Naive thymus-derived CD4-positive, alpha-beta T cell (primary cell): ENCODE data around the gene EFCAB10. TPM values are rescaled to one million over a fixed set of nuclear protein-coding genes. Genes with fewer than 3 reads are reported as not detected.
"Not testable (repeated sequence)": the region's sequence is repeated elsewhere in the genome, so short reads cannot be mapped to it uniquely, and the experiment has no call there.

Experiments used
- ATAC-seq: fragments of 150-1000 bp; cut with Tn5 transposase; 2 replicates; pipeline ENCODE4 v1.10.0; 2021; ENCODE audit warnings: mild to moderate bottlenecking, moderate library complexity
- CTCF ChIA-PET: fragments of 350-600 bp; sonication (Branson Sonifier 250); formaldehyde crosslinking; loops from one replicate; lab custom pipeline; 2021; ENCODE audit warnings: antibody characterized with exemption; lab: Charles Lee
- POLR2A ChIA-PET: fragments of 350-600 bp; sonication (Branson Sonifier 250); formaldehyde crosslinking; loops from one replicate; lab custom pipeline; 2021; ENCODE audit warnings: antibody characterized with exemption, inconsistent platforms; lab: Charles Lee
- DNase-seq, 9 donors: peaks; one replicate each; pipeline versions ENCODE4 v3.0.0 to v3.0.0-alpha.2; 2020 to 2022; ENCODE audit warnings: mixed read lengths in 1 of 9
- H3K27ac ChIP-seq: one replicate; pipeline ENCODE4 v1.7.0; 2013; ENCODE audit warnings: mild to moderate bottlenecking, low read depth, low read length, moderate library complexity
- H3K27me3 ChIP-seq, 2 donors: one replicate each; pipeline ENCODE4 v1.7.0; 2013; ENCODE audit warnings: low read length in 2 of 2, mild to moderate bottlenecking in 2 of 2, moderate library complexity in 2 of 2; ENCODE audit not compliant: control insufficient read depth in 2 of 2, insufficient read depth in 2 of 2
- H3K36me3 ChIP-seq, 3 experiments: 1 replicate in 2 of 3; 2 replicates in 1 of 3; pipeline ENCODE4 v1.7.0; 2013; ENCODE audit warnings: low read length in 3 of 3, mild to moderate bottlenecking in 3 of 3, moderate library complexity in 1 of 3; ENCODE audit not compliant: insufficient read depth in 3 of 3, control insufficient read depth in 2 of 3
- H3K4me1 ChIP-seq, 2 donors: one replicate each; pipeline ENCODE4 v1.7.0; 2013; ENCODE audit warnings: low read length in 2 of 2, mild to moderate bottlenecking in 2 of 2, moderate library complexity in 1 of 2; ENCODE audit not compliant: control insufficient read depth in 2 of 2, insufficient read depth in 2 of 2
- H3K4me3 ChIP-seq: 2 replicates; pipeline ENCODE4 v1.7.0; 2013; ENCODE audit warnings: mild to moderate bottlenecking, low read length
- H3K9me3 ChIP-seq, 3 experiments: 1 replicate in 2 of 3; 2 replicates in 1 of 3; pipeline ENCODE4 v1.7.0; 2013; ENCODE audit warnings: low read length in 3 of 3; ENCODE audit not compliant: control insufficient read depth in 2 of 3
- H3K27ac Mint-ChIP-seq, 9 donors: one replicate each; pipeline ENCODE4 v1.8.0; 2020 to 2022; ENCODE audit warnings: mixed read lengths in 9 of 9, mild to moderate bottlenecking in 8 of 9, moderate library complexity in 5 of 9, inconsistent platforms in 2 of 9
- H3K27me3 Mint-ChIP-seq, 5 donors: one replicate each; pipeline ENCODE4 v1.8.0; 2021 to 2022; ENCODE audit warnings: mixed read lengths in 5 of 5, mild to moderate bottlenecking in 1 of 5
- H3K36me3 Mint-ChIP-seq, 5 donors: one replicate each; pipeline ENCODE4 v1.8.0; 2020 to 2022; ENCODE audit warnings: mixed read lengths in 5 of 5, mild to moderate bottlenecking in 3 of 5, inconsistent platforms in 1 of 5
- H3K4me1 Mint-ChIP-seq, 7 donors: one replicate each; pipeline ENCODE4 v1.8.0; 2020 to 2022; ENCODE audit warnings: mixed read lengths in 7 of 7, mild to moderate bottlenecking in 3 of 7, inconsistent platforms in 1 of 7
- H3K4me3 Mint-ChIP-seq, 10 donors: one replicate each; pipeline ENCODE4 v1.8.0; 2020 to 2022; ENCODE audit warnings: mild to moderate bottlenecking in 10 of 10, mixed read lengths in 10 of 10, moderate library complexity in 6 of 10, inconsistent platforms in 2 of 10
- H3K9me3 Mint-ChIP-seq, 11 donors: one replicate each; pipeline ENCODE4 v1.8.0; 2020 to 2022; ENCODE audit warnings: mixed read lengths in 11 of 11, mild to moderate bottlenecking in 4 of 11, inconsistent platforms in 1 of 11, moderate library complexity in 1 of 11
- intact Hi-C, 2 donors: fragments of 100-400 bp; cut with micrococcal nuclease; formaldehyde crosslinking; loops; one replicate each; pipeline ENCODE4 v1.15.1; 2023
- polyA plus RNA-seq, 2 donors: library from polyadenylated mRNA; unstranded; fragments of 300-500 nt; fragmentation: Illumina TruSeq; gene quantifications; one replicate each; pipeline ENCODE4 v1.2.3, GENCODE V29; 2021
- total RNA-seq, 6 experiments: library from RNA in 5 of 6; stranded (reverse) in 5 of 6; gene quantifications; 1 replicate in 5 of 6; 2 replicates in 1 of 6; pipeline ENCODE4 v1.2.3 and lab custom pipeline; 2021 to 2026

The EFCAB10 gene
- total and polyA plus RNA-seq, 7 experiments from 2014 or later = 0.75 to 2.1 (median 1.2) TPM; not detected in 4

DNA sequence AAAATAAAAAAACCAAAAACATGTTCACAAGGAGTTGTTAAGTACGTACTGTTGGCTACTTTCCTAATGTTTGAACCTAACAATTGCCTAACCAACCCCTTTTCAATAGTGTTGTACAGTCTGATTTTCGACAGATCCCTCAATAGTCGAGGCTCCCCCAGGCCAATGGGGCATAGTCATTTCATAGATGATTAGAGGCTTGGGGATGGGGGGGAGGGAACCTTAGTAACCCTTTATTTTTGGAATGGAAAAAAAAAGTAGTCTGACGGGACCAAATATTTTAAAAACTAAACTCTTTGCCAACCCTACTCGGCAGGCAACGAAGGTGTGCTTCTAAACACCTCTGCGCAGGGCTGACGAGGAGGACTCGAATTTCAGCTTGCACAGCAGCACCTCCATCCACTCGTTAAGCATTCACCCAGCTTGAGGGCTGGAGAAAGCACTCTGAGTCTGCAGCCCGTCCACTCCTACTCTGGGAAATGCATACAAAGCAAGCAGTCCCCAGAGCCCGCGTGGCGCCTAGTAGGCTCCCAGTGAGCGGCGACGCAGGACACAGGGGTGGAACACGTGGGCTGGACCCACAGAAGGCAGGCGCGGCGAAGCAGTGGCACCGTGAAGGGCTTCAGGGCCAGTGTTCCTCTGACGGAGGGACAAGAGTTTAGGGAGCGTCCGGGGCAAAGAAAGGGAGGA, 60.1 kb downstream of the EFCAB10 start:
- Mint-ChIP-seq H3K27me3 (peaks cover 0 to 2% (median 0%) of the 10 kb centered on the region in 5 donors), H3K27ac (peak overlapping the region; percentile 50 to 96 (median 79)), H3K4me1 (peaks cover 0 to 24% (median 17%) of the 10 kb centered on the region in 7 donors), H3K4me3 (peak overlapping the region; percentile 92 to 99 (median 96)), H3K9me3 (no peaks in the 10 kb centered on the region), H3K36me3 (peaks cover 0 to 3% (median 0%) of the 10 kb centered on the region in 5 donors)
- DNase-seq = peak in 7 of 9 donors; percentile 2 to 58 (median 18)
- no peaks in the 10 kb centered on the region for H3K36me3 ChIP-seq
- peak; percentile 27 for ATAC-seq
- H3K9me3 ChIP-seq = no peaks in the 10 kb centered on the region
- peak overlapping the region; percentile 70 for H3K27ac ChIP-seq
- peak overlapping the region; percentile 68 for H3K4me3 ChIP-seq
- intact Hi-C loops = loop anchor here in 1 of 2 donors (1.0 to 5.0 kb wide), 2 partner anchors 521 to 764 kb away; no protein-coding TSS in a partner anchor
- peaks cover 5 to 8% of the 10 kb centered on the region in 2 donors for H3K4me1 ChIP-seq
- ChIA-PET CTCF (no interaction called here), POLR2A (no interaction called here)
- H3K27me3 ChIP-seq = no peaks in the 10 kb centered on the region

DNA sequence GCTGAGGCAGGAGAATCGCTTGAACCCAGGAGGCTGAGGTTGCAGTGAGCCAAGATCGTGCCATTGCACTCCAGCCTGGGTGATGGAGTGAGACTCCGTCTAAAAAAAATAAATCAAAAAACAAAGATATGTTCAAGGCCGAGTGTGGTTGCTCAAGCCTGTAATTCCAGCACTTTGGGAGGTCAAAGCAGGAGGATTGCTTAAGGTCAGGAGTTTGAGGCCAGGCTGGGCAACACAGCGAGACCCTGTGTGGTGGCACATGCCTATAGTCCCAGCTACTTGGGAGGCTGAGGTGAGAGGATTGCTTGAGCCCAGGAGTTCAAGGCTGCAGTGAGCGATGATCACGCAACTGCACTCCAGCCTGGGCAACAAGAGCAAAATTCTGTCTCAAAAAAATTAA, 60.7 kb downstream of the EFCAB10 start:
- H3K9me3 ChIP-seq, H3K27me3 Mint-ChIP-seq, H3K27me3 ChIP-seq, CTCF ChIA-PET, H3K4me3 ChIP-seq, H3K27ac ChIP-seq, POLR2A ChIA-PET, H3K27ac Mint-ChIP-seq, H3K9me3 Mint-ChIP-seq, ATAC-seq, DNase-seq, H3K36me3 ChIP-seq, H3K4me1 ChIP-seq, H3K36me3 Mint-ChIP-seq: not testable (repeated sequence)
- peaks cover 0 to 24% (median 17%) of the 10 kb centered on the region in 7 donors for H3K4me1 Mint-ChIP-seq
- H3K4me3 Mint-ChIP-seq = peak overlapping the region; percentile 16 to 94 (median 51)
- intact Hi-C loops = loop anchor here in 1 of 2 donors (1.0 to 5.0 kb wide), 2 partner anchors 522 to 765 kb away; no protein-coding TSS in a partner anchor

GRCh38 chr7:105519353-105519752, 61.9 kb downstream of the EFCAB10 start:
- Mint-ChIP-seq H3K4me3 (peak overlapping the region in 5 of 10 donors; percentile 12 to 69 (median 40)), H3K9me3 (no peaks in the 10 kb centered on the region), H3K27me3 (no peaks in the 10 kb centered on the region), H3K4me1 (peaks cover 0 to 28% (median 15%) of the 10 kb centered on the region in 7 donors), H3K27ac (peak overlapping the region in 2 of 9 donors; percentile 55 to 72), H3K36me3 (peaks cover 0 to 8% (median 0%) of the 10 kb centered on the region in 5 donors)
- H3K4me1 ChIP-seq = peaks cover 5 to 8% of the 10 kb centered on the region in 2 donors
- H3K27me3 ChIP-seq = no peaks in the 10 kb centered on the region
- H3K27ac ChIP-seq = no peak overlapping the region
- POLR2A ChIA-PET = interaction anchor here (0.6 to 1.2 kb wide), 2 partner anchors 10 to 12 kb away, joined by 3 to 4 read pairs; partner anchors contain the start of gene RINT1
- intact Hi-C loops = no loop called here
- ATAC-seq = no peak
- no peak overlapping the region for H3K4me3 ChIP-seq
- H3K9me3 ChIP-seq = no peaks in the 10 kb centered on the region
- DNase-seq = no peak
- CTCF ChIA-PET = interaction anchor here (0.6 kb wide), 1 partner anchor 12 kb away, joined by 6 read pairs; the partner anchor contains the start of gene RINT1
- H3K36me3 ChIP-seq = no peaks in the 10 kb centered on the region

DNA sequence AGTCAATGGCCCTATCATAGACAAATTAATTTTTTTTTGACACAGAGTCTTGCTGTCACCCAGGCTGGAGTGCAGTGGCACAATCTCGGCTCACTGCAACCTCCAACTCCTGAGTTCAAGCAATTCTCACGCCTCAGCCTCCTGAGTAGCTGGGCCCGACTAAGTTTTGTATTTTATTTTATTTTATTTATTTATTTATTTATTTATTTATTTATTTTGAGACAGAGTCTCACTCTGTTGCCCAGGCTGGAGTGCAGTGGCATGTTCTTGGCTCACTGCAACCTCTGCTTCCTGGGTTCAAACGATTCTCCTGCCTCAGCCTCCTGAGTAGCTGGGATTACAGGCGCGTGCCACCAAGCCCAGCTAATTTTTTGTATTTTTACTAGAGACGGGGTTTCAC, 65.7 kb downstream of the EFCAB10 start:
- H3K36me3 ChIP-seq, H3K27ac Mint-ChIP-seq, H3K4me1 ChIP-seq, CTCF ChIA-PET, H3K27me3 ChIP-seq, H3K9me3 Mint-ChIP-seq, POLR2A ChIA-PET, ATAC-seq, intact Hi-C loops, DNase-seq, H3K27ac ChIP-seq, H3K27me3 Mint-ChIP-seq, H3K4me3 Mint-ChIP-seq, H3K4me3 ChIP-seq, H3K9me3 ChIP-seq: not testable (repeated sequence)
- Mint-ChIP-seq H3K36me3 (peaks cover 0 to 13% (median 8%) of the 10 kb centered on the region in 5 donors), H3K4me1 (peaks cover 9 to 22% (median 15%) of the 10 kb centered on the region in 7 donors)

Other genes with a start within 250 kb of the EFCAB10 start
- 10 to 100 TPM; 45.1 to 56.7 (median 46.8) TPM for gene SRPK2, start 192.6 kb downstream of the EFCAB10 start, total RNA-seq
- gene SRPK2, start 192.6 kb downstream of the EFCAB10 start, polyA plus RNA-seq = 10 to 100 TPM; 40.2 to 52.8 TPM
- 10 to 100 TPM in 1 of 5 experiments, 1 to 10 TPM in 4; 4.2 to 16.5 (median 5.4) TPM for gene PUS7, start 59.2 kb downstream of the EFCAB10 start, total RNA-seq
- gene PUS7, start 59.2 kb downstream of the EFCAB10 start, polyA plus RNA-seq = 1 to 10 TPM; 4.0 to 6.4 TPM
- 10 to 100 TPM; 23.0 to 31.8 (median 26.0) TPM for gene RINT1, start 49.3 kb downstream of the EFCAB10 start, total RNA-seq
- gene RINT1, start 49.3 kb downstream of the EFCAB10 start, polyA plus RNA-seq = 10 to 100 TPM; 16.0 to 17.9 TPM